C4-2B (cell line): Measurements from ENCODE around the gene PRDM5.

Experiments
- CTCF ChIP-seq: fragments of 450-650 bp; conservative IDR thresholded peaks from 2 replicates; pipeline ENCODE4 v1.5.1; 2017; ENCODE audit warnings: mild to moderate bottlenecking
- ZFX ChIP-seq: fragments of 450-650 bp; IDR thresholded peaks from 2 replicates; pipeline ENCODE4 v1.6.1; 2017

GRCh38 chr4:120724656-120725055 lies 197.9 kb downstream of the PRDM5 start:
- TF ChIP-seq CTCF (no peak), ZFX (no peak)
